Upper lobe of left lung (tissue), 6 donors: Measurements from ENCODE around the gene PITPNM3. TPM values are rescaled to one million over a fixed set of nuclear protein-coding genes. Genes with fewer than 3 reads are reported as not detected.

ENCODE experiments used
- ATAC-seq, 2 donors: fragments of 200-7000 bp; cut with Tn5 transposase; one replicate each; pipeline ENCODE4 v1.9.1; 2022; ENCODE audit warnings: mild to moderate bottlenecking in 2 of 2, moderate library complexity in 2 of 2; ENCODE audit not compliant: low FRiP score in 2 of 2
- DNase-seq, 2 donors: peaks; one replicate each; pipeline ENCODE4 v3.0.0-alpha.2; 2019 to 2020
- H3K27ac ChIP-seq, 4 donors: fragments of 200-600 bp; sonication (generic); one replicate each; pipeline ENCODE4 v1.5.1; 2016 to 2019
- H3K27me3 ChIP-seq, 4 donors: fragments of 200-600 bp; sonication (generic); one replicate each; pipeline ENCODE4 v1.5.1; 2017 to 2019
- H3K36me3 ChIP-seq, 4 donors: fragments of 200-600 bp; sonication (generic); one replicate each; pipeline ENCODE4 v1.5.1; 2016 to 2019
- H3K4me1 ChIP-seq, 4 donors: fragments of 200-600 bp; sonication (generic); one replicate each; pipeline ENCODE4 v1.5.1; 2018 to 2019
- H3K4me3 ChIP-seq, 4 donors: fragments of 200-600 bp; sonication (generic); one replicate each; pipeline ENCODE4 v1.5.1; 2017 to 2019; ENCODE audit warnings: mild to moderate bottlenecking in 2 of 4, moderate library complexity in 1 of 4
- H3K9me3 ChIP-seq, 4 donors: fragments of 200-600 bp; sonication (generic); one replicate each; pipeline ENCODE4 v1.5.1; 2018 to 2019
- EP300 ChIP-seq, 4 donors: sonication (generic); formaldehyde crosslinking; IDR thresholded peaks; one replicate each; pipeline ENCODE4 v1.5.1; 2017; ENCODE audit warnings: antibody characterized with exemption in 4 of 4, control low read depth in 2 of 4
- POLR2A ChIP-seq, 4 donors: fragments of 450-650 bp; IDR thresholded peaks; one replicate each; pipeline ENCODE4 v1.5.1; 2016 to 2017; ENCODE audit warnings: antibody characterized with exemption in 4 of 4, mild to moderate bottlenecking in 2 of 4
- POLR2AphosphoS5 ChIP-seq, 2 donors: sonication (generic); formaldehyde crosslinking; IDR thresholded peaks; one replicate each; pipeline ENCODE4 v1.5.1; 2017; ENCODE audit warnings: antibody characterized with exemption in 2 of 2
- WGBS, 2 donors: methylation state at CpG; one replicate each; pipeline ENCODE4 v1.1.5; 2017 to 2018; 5-methylcytosine and 5-hydroxymethylcytosine counted together
- total RNA-seq, 6 donors: library from RNA; depleted of rRNA in 4 of 6; stranded (reverse); fragments of >200 nt in 4 of 6; gene quantifications; one replicate each; pipeline versions ENCODE4 v1.1.0 to v1.2.1, GENCODE V29; 2016 to 2021
- TF ChIP-seq, protein P1 (sequence below), 6 experiments: fragments of 450-650 bp in 4 of 6; fragments of 200-600 bp in 2 of 6; sonication (generic) in 2 of 6; IDR thresholded peaks; one replicate each; pipeline ENCODE4 v1.5.1; 2016 to 2019; ENCODE audit warnings: antibody characterized with exemption in 6 of 6
- donor health status: DM: no; HTN: no; CAD: no; lungs with moderate emphysema.
- donor health status: DM: no; HTN: yes; CAD: no; lungs with severe emphysema.

The PITPNM3 gene
- total RNA-seq, 6 donors from 2014 or later: 10.3 to 16.3 (median 12.5) TPM

DNA sequence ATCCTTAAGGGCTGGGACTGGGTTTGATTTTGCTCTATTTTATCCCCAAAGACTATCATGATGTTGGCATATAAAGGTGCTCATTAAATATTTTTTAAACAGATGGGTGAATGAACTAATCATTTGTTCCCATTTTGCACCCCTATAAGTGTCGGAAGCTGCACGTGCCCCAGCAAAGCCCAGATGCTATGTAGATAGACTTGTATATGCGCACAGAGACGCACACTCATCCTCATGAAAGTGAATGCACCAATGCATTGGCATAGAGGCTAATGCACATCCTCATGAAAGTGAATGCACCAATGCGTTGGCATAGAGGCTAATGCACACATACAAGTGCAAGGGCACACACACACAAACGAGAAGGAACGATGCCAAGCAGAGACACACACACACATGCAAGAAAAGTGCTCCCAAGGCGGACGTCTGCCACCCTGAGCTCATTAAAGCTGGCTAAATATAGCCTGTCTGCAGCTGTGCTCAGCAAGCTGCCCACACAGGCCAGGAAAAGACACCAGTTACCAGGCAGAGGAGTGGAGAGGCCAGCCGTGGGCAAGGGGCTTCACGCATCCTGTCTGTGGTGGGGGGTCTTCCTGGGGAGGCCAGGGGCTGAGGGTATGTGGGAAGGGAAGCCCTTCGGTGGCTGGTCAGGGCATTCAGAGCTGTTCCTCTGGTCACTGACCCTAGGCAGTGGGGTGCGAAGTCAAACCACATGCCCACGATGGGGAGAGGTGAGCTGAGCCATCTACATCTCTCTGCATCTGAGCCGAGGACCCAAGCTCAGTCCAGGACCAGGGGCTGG lies 59.5 kb downstream of the PITPNM3 start:
- 61 to 71% methylated on average over 11 to 15 of the region's 15 CpGs for WGBS, 2 donors
- Histone ChIP-seq H3K27me3 (no peaks in the 10 kb centered on the region), H3K4me1 (peaks cover 0 to 18% (median 2%) of the 10 kb centered on the region in 4 donors), H3K9me3 (no peaks in the 10 kb centered on the region), H3K36me3 (no peaks in the 10 kb centered on the region), H3K4me3 (no peak overlapping the region), H3K27ac (no peak overlapping the region)
- TF ChIP-seq, protein P1, sequence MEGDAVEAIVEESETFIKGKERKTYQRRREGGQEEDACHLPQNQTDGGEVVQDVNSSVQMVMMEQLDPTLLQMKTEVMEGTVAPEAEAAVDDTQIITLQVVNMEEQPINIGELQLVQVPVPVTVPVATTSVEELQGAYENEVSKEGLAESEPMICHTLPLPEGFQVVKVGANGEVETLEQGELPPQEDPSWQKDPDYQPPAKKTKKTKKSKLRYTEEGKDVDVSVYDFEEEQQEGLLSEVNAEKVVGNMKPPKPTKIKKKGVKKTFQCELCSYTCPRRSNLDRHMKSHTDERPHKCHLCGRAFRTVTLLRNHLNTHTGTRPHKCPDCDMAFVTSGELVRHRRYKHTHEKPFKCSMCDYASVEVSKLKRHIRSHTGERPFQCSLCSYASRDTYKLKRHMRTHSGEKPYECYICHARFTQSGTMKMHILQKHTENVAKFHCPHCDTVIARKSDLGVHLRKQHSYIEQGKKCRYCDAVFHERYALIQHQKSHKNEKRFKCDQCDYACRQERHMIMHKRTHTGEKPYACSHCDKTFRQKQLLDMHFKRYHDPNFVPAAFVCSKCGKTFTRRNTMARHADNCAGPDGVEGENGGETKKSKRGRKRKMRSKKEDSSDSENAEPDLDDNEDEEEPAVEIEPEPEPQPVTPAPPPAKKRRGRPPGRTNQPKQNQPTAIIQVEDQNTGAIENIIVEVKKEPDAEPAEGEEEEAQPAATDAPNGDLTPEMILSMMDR (IDR thresholded peaks at IDR 0.05): no peak
- TF ChIP-seq EP300 (IDR thresholded peaks at IDR 0.05): no peak
- no peak for TF ChIP-seq POLR2AphosphoS5 (IDR thresholded peaks at IDR 0.05)
- TF ChIP-seq POLR2A (IDR thresholded peaks at IDR 0.05): no peak
- ATAC-seq (no peak), DNase-seq (peak in 1 of 2 donors; percentile 18)

- no peak overlapping the region for H3K27ac ChIP-seq
- no peak overlapping the region for H3K4me3 ChIP-seq
- DNase-seq (peak in 1 of 2 donors; percentile 14), ATAC-seq (peak in 1 of 2 donors; percentile 25)
- no peaks in the 10 kb centered on the region for H3K36me3 ChIP-seq
- 20 to 35% methylated on average over 8 of the region's 8 CpGs for WGBS, 2 donors
- no peaks in the 10 kb centered on the region for H3K27me3 ChIP-seq
- peaks cover 0 to 18% (median 2%) of the 10 kb centered on the region in 4 donors for H3K4me1 ChIP-seq
- TF ChIP-seq POLR2AphosphoS5 (IDR thresholded peaks at IDR 0.05) (no peak), POLR2A (IDR thresholded peaks at IDR 0.05) (no peak), EP300 (IDR thresholded peaks at IDR 0.05) (no peak)
- TF ChIP-seq, protein P1 (IDR thresholded peaks at IDR 0.05): no peak
- no peaks in the 10 kb centered on the region for H3K9me3 ChIP-seq
Observed at GRCh38 chr17:6496116-6496481, 60.3 kb downstream of the PITPNM3 start.

DNA sequence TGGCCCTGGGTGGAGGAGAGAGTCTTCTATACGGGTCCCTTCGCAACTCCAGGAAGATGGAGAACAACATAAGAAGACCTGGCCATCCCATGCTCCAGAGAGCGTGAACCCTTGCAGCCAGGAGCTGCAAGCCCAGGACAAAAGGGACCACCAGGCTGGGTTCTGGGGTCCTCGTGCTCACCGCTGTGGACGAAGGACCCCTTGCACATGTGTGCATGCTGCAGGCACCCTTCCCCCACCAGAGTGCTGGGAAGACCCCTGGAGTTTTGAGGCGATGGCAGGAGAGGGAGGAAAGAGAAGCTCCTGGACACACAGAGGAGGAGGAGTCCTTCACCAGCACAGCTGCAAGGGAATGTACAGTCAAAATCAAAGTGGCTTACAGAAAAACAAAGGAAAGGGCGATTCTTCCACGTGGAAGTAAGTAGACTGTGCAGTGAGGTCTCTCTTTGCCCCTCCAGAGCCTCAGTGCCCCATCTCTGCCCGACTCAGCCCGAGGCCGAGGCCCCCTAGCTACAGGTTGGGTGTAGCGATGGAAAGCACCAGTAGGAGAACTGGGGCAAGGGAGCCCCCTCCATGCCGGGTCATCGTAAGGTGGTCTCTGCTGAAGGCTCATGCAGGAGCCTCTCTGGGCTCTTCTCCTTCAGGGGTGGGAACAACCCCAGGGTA lies 60.8 kb downstream of the PITPNM3 start:
- no peak for ATAC-seq
- Histone ChIP-seq H3K27me3 (no peaks in the 10 kb centered on the region), H3K27ac (no peak overlapping the region), H3K36me3 (no peaks in the 10 kb centered on the region), H3K4me1 (peaks cover 0 to 18% (median 2%) of the 10 kb centered on the region in 4 donors), H3K9me3 (no peaks in the 10 kb centered on the region), H3K4me3 (no peak overlapping the region)
- WGBS, 2 donors: 62 to 69% methylated on average over 12 to 15 of the region's 15 CpGs
- TF ChIP-seq POLR2AphosphoS5 (IDR thresholded peaks at IDR 0.05): no peak
- no peak for TF ChIP-seq POLR2A (IDR thresholded peaks at IDR 0.05)
- TF ChIP-seq EP300 (IDR thresholded peaks at IDR 0.05): no peak
- TF ChIP-seq, protein P1 (IDR thresholded peaks at IDR 0.05): no peak
- peak in 1 of 2 donors; percentile 10 for DNase-seq

DNA sequence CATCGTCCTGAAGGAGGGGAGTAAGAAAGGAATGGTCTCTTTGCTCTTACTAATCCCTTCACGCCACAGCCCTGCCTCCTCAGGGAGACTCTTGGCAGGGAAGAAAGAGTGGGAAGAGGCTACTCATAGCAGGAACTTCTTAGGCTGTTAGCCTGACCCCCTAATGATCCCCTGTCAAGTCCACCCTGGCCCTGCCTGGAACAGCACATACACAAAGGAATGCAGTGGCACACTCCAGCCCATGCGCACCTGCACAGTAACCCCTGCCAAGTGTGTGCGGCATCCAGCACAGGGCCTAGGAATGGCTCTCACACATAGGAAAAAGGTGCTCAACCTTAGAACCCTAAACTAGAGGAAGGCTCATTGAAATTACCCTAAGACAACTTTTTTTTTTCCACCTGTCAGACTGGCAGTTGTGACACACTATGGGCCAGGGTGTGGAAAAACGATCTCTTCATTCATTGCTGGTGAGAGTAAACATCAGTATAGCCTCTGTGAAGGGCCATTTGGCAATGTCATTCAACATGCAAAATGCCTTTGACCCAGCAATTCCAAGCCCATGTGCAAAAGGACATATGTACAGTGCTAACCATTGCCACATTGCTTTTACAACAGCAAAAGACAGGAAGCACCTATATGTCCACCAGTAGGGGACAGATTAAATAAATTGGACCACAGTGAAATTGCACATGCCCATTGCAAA lies 62.0 kb downstream of the PITPNM3 start:
- H3K27me3 ChIP-seq: no peaks in the 10 kb centered on the region
- no peak overlapping the region for H3K4me3 ChIP-seq
- DNase-seq: peak in 1 of 2 donors; percentile 31
- no peaks in the 10 kb centered on the region for H3K9me3 ChIP-seq
- ATAC-seq: peak in 1 of 2 donors; percentile 75
- peaks cover 0 to 18% (median 2%) of the 10 kb centered on the region in 4 donors for H3K4me1 ChIP-seq
- TF ChIP-seq, protein P1 (IDR thresholded peaks at IDR 0.05): no peak
- TF ChIP-seq POLR2A (IDR thresholded peaks at IDR 0.05): no peak
- no peak for TF ChIP-seq POLR2AphosphoS5 (IDR thresholded peaks at IDR 0.05)
- no peak for TF ChIP-seq EP300 (IDR thresholded peaks at IDR 0.05)
- no peaks in the 10 kb centered on the region for H3K36me3 ChIP-seq
- 62 to 71% methylated on average over 4 to 5 of the region's 5 CpGs for WGBS, 2 donors
- H3K27ac ChIP-seq: no peak overlapping the region
